IMR-90 (cell line): ENCODE data around the gene CDR2.

Source experiments
- BHLHE40 ChIP-seq: fragments of 150-350 bp; IDR thresholded peaks from 2 replicates; pipeline ENCODE4 v1.6.1; 2016; ENCODE audit warnings: mild to moderate bottlenecking, low read depth, low read length
- MAZ ChIP-seq: IDR thresholded peaks from 2 replicates; pipeline ENCODE4 v1.6.1; 2012; ENCODE audit warnings: low read depth, mild to moderate bottlenecking, low read length, improper control_type of control experiment, moderate library complexity, borderline replicate concordance
- MXI1 ChIP-seq: IDR thresholded peaks from 2 replicates; pipeline ENCODE4 v1.6.1; 2012; ENCODE audit warnings: low read depth, mild to moderate bottlenecking, low read length, moderate library complexity, borderline replicate concordance
- NFE2L2 ChIP-seq: fragments of 150-350 bp; IDR thresholded peaks from 2 replicates; pipeline ENCODE4 v1.6.1; 2016; ENCODE audit warnings: low read depth, mild to moderate bottlenecking, low read length
- POLR2A ChIP-seq: IDR thresholded peaks from 2 replicates; pipeline ENCODE4 v1.6.1; 2012; ENCODE audit warnings: mild to moderate bottlenecking, low read depth, low read length
- RFX5 ChIP-seq: IDR thresholded peaks from 2 replicates; pipeline ENCODE4 v1.8.0; 2012; ENCODE audit warnings: low read depth, mild to moderate bottlenecking, low read length, moderate library complexity
- SMC3 ChIP-seq: fragments of 150-350 bp; IDR thresholded peaks from 2 replicates; pipeline ENCODE4 v1.6.1; 2016; ENCODE audit warnings: low read depth, mild to moderate bottlenecking, antibody characterized with exemption, low read length, moderate library complexity
- TF ChIP-seq, protein P1 (sequence below): conservative IDR thresholded peaks from 2 replicates; pipeline ENCODE4 v1.5.1; 2012; ENCODE audit warnings: mild to moderate bottlenecking, low read depth, low read length, improper control_type of control experiment

DNA sequence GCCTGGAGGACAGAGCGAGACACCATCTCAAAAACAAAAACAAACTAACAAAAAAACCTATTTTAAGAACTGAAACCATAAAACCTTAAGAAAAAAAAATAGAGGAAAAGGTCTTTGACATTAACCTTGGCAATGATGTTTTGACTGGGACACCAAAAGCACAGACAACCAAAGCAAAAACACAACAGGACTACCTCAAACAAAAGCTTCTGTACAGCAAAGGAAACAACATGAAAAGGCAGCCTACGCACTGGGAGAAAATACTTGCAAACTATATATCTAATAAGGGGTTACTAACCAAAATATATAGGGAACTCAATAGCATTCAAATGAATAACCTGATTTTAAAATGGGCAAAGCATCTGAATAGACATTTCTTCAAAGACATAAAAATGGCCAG is 32.3 kb downstream of the CDR2 start:
- TF ChIP-seq RFX5 (no peak), NFE2L2 (no peak), POLR2A (no peak), MAZ (no peak), SMC3 (no peak), BHLHE40 (no peak), MXI1 (no peak)
- TF ChIP-seq, protein P1, sequence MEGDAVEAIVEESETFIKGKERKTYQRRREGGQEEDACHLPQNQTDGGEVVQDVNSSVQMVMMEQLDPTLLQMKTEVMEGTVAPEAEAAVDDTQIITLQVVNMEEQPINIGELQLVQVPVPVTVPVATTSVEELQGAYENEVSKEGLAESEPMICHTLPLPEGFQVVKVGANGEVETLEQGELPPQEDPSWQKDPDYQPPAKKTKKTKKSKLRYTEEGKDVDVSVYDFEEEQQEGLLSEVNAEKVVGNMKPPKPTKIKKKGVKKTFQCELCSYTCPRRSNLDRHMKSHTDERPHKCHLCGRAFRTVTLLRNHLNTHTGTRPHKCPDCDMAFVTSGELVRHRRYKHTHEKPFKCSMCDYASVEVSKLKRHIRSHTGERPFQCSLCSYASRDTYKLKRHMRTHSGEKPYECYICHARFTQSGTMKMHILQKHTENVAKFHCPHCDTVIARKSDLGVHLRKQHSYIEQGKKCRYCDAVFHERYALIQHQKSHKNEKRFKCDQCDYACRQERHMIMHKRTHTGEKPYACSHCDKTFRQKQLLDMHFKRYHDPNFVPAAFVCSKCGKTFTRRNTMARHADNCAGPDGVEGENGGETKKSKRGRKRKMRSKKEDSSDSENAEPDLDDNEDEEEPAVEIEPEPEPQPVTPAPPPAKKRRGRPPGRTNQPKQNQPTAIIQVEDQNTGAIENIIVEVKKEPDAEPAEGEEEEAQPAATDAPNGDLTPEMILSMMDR = no peak
